GM10266 (cell line): ENCODE measurements around the gene COL19A1.
A peak's percentile ranks its signal among the peaks of the same experiment; 100 is the strongest.

Experiments
- DNase-seq: peaks from one replicate; pipeline ENCODE4 v3.0.0; 2012; ENCODE audit errors: extremely low spot score
- TF ChIP-seq, protein P1 (sequence below): IDR thresholded peaks from 2 replicates; pipeline ENCODE4 v1.5.1; 2012; ENCODE audit warnings: mild to moderate bottlenecking, low read depth; ENCODE audit not compliant: control insufficient read depth, insufficient read depth; ENCODE audit errors: missing control alignments

COL19A1 gene

DNA sequence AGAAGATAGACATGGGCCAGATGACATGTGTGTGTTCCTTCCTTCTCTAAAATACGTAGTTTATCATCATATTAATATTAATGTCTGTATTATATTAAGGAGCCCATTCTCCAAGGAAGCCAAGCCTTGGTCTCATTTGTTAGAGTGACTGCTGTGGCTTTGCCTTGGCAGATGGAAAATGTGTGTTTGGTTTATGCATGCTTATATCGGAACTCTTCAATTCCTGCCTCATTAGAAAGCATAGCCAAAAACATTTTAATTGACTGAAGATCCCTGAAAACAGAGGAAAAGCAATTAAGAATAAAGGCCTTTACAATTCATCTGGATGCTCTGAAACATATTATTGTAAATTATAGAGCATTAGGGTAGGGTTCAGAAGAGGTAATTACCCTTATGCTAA, 330.2 kb downstream of the COL19A1 start:
- TF ChIP-seq, protein P1, sequence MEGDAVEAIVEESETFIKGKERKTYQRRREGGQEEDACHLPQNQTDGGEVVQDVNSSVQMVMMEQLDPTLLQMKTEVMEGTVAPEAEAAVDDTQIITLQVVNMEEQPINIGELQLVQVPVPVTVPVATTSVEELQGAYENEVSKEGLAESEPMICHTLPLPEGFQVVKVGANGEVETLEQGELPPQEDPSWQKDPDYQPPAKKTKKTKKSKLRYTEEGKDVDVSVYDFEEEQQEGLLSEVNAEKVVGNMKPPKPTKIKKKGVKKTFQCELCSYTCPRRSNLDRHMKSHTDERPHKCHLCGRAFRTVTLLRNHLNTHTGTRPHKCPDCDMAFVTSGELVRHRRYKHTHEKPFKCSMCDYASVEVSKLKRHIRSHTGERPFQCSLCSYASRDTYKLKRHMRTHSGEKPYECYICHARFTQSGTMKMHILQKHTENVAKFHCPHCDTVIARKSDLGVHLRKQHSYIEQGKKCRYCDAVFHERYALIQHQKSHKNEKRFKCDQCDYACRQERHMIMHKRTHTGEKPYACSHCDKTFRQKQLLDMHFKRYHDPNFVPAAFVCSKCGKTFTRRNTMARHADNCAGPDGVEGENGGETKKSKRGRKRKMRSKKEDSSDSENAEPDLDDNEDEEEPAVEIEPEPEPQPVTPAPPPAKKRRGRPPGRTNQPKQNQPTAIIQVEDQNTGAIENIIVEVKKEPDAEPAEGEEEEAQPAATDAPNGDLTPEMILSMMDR: no peak
- no peak for DNase-seq

DNA sequence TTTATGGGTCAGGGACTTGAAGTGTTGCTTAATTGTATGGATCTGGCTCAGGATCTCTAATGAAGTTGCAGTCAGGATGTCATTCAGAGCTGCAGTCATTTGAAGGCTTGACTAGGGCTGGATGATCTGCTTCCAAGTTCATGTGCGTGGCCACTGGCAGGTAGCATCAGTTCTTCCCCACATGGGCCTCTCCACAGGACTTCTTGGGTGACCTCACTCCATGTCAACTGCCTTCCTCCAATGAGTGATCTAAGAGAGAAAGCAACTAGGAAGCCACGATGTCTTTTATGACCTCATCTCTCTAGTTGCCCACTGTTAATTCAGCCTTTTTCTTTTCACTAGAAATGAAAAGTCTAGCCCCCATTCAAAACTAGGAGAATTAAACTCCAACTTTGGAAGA, 332.4 kb downstream of the COL19A1 start:
- DNase-seq: no peak
- TF ChIP-seq, protein P1: no peak

DNA sequence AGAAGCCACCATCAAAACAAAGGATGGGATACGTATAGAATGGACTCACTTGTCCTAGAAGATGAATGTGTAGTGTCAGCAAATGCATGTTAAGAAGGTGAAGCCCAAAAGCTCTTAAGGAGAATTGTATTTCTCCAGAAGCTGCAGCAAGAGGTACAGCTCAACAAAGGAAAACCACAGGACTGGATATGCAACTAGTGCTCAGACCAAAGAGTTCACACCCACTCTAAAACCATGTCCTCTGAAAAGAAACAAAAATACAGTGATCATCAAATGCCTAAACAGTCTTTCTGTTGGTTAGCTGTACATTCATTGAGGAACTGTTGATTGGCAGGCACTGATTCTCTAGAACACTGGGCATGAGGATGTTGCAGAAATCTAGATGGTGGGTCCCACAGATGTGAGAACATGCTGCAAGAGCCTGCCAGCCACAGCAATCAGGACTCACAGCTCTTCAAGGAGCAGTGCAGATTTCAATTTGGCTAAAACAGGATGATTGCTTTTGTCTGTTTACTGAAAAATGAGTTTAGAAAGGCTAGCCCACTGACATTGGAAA, 342.0 kb downstream of the COL19A1 start:
- TF ChIP-seq, protein P1: no peak
- DNase-seq: no peak

DNA sequence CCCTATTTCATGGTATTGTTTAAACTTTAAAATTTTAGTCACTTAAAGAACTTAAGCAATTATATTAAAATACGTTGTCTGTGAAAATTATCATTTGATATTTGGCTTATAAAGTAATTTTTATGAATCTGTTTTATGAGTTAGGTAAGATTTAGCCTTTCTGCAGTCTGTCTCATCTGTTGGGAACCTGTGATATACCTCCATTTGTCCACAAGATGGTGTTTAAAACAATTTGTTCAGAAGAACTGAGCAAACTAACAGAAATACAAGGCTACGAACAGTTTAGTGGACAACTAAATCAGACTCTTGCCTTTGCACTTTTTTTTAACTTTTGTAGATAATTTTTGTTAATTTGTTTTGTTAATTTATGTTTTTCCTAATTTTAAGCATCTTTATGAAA, 344.1 kb downstream of the COL19A1 start:
- no peak for DNase-seq
- TF ChIP-seq, protein P1: peak; percentile 21

DNA sequence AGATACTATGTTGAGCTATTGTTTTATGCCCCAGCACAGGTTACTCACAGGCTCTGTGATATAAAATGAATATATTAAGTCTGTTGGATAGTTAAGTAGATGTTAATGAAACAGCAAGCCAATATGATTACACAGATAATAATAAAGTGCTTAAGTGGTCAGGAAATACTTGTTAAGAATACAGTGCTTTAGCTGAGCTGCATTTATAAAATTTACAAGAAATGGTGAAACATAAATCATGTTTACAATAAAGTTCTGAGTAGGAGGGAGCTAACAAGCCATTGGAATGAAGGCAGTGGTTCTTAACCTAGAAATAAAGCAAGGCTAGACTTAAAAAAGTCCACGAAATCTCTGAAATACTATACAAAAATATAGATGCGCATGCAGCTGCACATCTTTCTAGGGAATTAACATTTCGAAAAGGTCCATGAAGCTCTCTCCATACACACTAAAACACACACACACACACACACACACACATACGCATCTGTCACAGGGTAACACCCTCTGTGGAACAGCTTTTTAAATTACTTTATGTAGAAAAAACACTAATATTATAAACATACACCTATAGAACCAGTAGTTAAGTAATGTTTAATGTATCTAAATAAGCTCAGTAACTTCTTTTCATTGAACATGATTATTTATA, 349.2 kb downstream of the COL19A1 start:
- DNase-seq: no peak
- TF ChIP-seq, protein P1: no peak

DNA sequence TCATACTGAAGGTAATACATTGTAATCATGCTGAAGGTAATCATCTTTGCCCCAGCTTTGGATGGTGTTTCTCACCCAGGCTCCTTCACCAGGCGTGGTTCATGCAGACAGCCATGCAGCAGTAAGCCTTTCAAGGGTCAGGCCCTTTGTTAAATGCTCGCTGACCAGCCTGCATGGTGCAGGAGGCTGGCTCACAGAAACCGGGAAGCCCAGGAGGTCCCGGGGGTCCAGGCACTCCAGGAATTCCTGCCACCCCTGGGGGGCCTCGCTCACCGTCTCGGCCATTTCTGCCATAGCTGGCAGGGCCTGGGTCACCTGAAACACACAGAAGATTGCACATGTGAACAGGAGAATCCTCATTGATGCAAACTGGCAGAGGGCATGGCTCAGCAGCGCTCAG, 350.4 kb downstream of the COL19A1 start:
- TF ChIP-seq, protein P1: no peak
- no peak for DNase-seq

DNA sequence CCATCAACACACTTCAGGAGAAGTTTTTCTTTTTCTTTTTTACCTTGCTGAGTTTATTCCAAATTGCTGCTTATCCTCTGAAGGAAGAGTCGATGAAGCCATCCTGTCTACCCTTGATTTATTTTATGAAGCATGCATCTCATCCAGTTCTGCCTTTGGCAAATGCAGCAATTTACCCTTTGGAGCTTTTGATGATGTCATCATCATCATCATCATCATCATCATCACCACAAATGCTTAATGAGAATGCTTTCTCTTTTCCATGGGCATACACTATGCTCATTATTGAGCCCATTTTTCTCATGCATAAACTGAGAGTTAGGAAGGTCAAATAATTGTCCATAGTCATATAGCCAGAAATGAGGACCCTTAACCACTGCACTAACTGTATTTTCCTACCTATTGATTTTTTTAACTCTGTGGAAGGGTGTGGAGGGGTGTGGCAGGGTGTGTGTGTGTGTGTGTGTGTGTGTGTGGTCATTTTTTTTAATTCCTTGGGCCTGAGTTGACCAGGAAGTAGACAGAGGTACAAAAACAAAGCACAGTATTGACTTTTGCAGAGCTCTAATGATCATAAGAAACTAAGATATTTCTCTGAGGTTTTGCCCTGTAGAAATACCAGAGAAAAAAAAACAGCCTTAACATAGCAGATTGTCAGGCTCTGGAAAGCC, 353.7 kb downstream of the COL19A1 start:
- no peak for DNase-seq
- TF ChIP-seq, protein P1: no peak
